Medulla oblongata (tissue), 1 donor: ENCODE data around the gene FNDC1.

Experiments used
- DNase-seq: peaks from one replicate; pipeline ENCODE4 v3.0.0-alpha.2; 2015; ENCODE audit errors: extremely low spot score

The FNDC1 gene

DNA sequence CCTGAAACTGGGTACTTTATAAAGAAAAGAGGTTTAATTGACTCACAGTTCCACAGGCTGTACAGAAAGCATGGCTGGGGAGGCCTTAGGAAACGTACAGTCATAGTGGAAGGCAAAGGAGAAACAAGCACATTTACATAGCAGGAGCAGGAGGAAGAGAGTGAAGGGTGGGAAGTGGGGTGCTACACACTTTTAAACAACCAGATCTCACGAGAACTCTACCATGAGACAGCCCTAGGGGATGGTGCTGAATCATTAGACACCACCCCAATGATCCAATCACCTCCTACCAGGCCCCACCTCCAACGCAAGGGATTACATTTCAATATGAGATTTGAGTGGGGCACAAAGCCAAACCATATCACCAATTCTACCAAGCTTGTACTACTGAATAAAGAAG lies 7.4 kb upstream of the FNDC1 start:
- no peak for DNase-seq

GRCh38 chr6:159163901-159164370 lies 5.3 kb upstream of the FNDC1 start:
- no peak for DNase-seq

DNA sequence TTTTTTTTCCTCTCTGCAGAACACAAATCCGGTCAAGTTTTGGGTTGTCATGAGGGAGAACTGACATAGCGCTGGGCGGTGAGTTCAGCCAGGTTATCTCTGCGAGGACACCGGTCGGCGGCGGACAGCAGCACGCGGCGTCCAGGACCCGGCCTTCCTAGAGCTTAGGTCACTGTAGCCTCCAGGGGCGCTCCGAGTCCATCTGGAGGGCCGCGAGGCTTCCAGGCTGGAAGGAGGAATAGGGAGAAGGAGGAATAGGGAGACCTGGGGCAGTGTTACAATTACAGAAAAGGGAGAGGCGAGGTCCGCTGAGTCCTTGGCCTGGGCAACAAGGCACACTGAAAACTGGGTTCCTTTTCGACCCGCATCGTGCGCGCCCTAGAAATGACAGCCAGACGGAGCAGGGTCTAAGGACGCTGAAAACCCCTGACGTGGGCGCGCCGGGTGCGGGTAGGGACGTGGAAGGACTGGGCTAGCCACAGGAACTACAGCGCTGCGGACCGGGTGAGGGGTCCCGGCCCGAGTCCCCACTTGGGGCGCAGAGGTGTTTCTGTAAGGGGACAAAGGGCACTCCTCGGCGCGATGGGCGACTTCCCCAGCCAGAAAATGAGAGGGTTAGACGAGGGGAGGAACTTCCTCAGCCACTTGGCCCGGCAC lies 536 bp upstream of the FNDC1 start:
- no peak for DNase-seq

DNA sequence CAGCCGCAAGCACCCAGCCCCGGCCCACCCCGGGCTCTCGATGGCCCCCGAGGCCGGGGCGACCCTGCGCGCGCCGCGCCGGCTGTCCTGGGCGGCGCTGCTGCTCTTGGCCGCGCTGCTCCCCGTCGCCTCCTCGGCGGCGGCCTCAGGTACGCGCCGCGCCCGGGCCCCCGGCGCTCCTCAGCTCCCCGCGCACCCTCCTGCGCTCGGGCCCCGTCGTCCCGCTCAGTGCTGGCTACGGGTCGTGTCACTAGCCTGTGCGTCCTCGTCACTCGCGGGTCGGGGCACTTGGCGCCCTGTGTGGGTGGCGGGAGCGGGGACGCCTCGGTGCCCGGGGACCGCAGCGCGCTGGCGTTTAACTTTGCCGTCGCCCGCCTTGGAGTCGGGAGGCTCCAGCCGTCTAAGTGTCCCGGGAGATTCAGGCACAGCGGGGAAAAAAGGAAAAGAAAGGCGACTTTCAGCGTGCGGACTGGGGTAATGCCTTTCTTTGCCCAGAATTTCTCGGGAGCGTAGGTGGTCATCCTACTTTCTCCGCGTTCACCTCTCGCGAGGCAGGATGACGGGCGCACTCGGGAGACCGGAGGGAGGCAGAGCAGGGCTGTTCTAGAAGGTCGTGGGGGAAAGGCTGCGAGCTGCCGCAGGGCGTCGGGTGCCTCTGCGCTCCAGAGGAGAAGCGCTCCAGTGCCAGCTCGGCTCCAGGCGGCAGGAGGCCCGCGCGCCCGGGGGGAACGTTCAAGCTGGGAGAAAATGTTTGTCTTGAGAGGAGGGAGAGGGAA lies 545 bp downstream of the FNDC1 start:
- DNase-seq = no peak

DNA sequence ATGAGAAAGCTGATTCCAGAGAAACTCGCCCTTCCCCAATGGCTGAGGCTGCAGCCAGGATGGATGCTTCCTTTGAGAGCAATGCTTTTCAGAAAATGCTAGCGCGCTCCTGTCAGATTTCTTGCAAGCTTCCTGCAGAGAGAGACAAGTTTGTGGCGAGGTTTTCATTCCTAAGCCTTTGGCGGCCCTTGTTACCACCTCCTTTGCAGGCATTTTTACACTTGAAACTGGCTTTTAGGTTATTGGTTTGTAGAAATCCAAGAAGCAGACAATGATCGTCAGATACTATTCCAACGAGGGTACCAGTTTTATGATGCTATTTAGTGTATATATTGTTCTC lies 1.1 kb downstream of the FNDC1 start:
- DNase-seq = no peak

- no peak for DNase-seq
These were observed 2.0 kb downstream of the FNDC1 start for GRCh38 chr6:159170999-159171712.

DNA sequence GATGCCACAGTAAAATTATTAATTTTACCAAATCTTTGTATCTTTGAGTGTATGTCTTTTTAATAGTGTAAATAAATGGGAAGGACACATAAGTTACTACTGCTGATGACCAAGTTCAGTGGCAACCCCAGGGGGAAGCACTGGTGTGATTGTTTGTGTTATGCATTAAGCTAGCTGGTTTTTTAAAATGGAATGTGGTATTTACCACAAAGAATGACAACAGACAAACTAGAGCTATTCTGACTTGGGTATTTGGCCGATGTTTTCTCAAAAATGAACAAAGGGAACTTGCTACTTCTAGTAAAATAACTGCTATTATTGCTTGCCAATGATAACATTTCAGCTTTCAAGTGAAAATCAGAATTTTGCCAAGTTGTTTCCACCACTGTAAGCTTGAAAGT lies 2.9 kb downstream of the FNDC1 start:
- DNase-seq = no peak

GRCh38 chr6:159174263-159174969 lies 5.2 kb downstream of the FNDC1 start:
- DNase-seq = peak; percentile 79

DNA sequence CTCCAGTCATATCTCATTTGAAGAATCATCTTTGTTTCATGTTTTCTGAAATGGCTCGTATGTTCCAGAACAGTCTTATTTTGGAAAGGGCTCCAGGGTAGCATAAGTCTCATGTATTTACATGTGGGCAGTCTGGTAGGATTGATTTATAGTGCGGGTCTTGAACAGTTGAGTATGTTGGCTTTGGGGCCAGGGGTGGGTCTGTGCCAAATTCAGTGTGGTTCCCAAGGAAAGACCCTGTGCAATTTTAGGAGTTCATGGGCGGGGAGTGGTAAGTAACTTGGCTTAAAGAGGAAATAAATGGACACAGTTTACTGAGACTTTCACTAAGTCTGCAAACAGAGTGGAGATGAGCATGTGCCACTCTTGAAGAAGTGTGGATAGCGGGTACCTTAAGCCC lies 7.7 kb downstream of the FNDC1 start:
- DNase-seq = no peak

GRCh38 chr6:159178847-159179246 lies 9.6 kb downstream of the FNDC1 start:
- no peak for DNase-seq

DNA sequence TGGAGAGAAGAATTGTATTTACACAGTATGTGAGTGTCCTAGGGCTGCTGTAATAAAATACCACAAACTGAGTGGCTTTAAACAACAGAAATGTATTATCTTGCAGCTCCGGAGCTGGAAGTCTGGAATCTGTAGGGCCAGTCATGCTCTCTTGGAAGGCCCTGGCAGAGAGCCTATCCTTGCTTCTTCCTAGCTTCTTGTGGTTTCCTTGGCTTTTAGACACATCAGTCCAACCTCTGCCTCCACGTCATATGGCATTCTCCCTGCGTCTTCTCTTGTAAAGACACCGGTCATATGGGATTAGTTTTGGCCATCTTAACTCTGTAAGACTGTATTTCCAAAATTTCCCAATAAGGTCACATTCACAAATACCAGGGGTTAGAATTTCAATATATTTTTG lies 10.8 kb downstream of the FNDC1 start:
- no peak for DNase-seq

DNA sequence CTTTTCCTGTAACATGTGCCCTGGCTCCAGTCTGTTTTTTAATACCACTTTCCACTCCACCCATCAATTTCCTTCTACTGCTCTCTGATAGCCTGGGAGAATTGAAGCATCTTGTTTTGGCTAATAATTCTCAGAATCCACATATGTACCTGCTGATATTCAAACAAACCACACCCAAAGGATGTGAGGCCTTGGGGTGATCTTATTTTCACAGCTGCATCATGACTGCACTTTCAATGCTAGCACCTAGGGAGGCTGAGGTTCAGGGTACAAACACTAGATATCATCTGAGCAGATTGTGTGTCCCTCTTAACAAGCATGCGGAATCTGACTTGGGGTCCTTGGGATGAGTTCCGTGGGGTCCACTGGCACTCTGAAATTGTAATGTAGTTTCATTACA lies 12.7 kb downstream of the FNDC1 start:
- no peak for DNase-seq

DNA sequence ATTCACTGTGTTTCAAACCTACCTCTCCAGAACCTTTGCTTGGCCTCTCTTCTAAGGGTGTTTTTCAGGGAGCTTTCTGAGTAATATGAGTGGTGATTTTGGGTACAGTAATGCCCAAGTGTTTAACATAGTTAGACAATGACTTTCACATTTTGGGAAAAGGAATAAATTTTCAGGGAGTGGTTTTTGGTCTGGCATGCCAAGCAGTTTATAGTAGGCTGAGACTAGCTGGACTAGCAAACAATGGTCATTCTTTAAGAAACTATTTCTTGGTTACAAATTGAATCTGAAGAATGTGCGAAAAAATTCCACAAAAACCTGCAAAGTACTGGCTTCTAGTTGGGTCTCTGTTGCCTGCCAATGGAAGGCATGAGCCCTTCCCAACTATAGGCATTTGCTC lies 15.4 kb downstream of the FNDC1 start:
- no peak for DNase-seq

GRCh38 chr6:159190460-159190859 lies 21.3 kb downstream of the FNDC1 start:
- DNase-seq = no peak

DNA sequence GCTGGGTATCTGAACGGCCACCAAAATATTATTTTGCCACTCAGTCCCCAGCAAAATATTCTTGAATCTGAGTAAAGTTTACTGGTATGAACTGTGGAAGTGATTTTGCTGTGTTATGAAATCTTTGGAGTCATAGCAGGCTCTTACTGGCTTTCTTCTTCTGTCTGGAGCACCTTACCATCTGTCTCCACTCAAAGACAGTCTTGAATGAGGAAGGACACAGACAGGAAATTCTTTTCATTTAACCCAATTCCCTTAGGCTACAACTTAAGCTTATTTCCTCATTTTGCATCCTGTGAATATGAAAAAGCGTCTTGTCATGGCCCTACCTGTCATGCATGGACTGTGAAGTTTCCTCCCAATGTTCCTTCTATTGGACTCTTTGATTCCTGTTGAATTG lies 24.7 kb downstream of the FNDC1 start:
- no peak for DNase-seq

DNA sequence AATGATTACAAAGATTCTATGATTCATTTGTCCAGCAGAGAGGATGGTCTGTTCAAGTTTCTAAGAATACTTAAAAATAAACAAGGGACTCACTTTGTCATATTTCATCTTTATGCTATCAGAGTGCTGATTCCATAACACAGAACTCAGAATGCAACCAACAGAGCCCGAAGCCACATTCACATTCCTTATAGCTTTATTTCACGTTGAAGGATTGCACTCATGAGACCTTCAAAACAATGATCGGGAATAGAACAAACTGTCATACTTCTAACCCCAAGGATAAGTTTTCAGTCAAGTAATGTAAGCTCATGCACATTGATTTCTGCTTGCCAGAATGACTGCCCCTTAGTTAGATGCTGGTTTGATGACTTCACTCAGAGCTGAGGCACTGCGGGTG lies 25.2 kb downstream of the FNDC1 start:
- no peak for DNase-seq

- DNase-seq = no peak
These were observed 27.3 kb downstream of the FNDC1 start for GRCh38 chr6:159196430-159196975.

GRCh38 chr6:159197251-159197650 lies 28.1 kb downstream of the FNDC1 start:
- DNase-seq = no peak

DNA sequence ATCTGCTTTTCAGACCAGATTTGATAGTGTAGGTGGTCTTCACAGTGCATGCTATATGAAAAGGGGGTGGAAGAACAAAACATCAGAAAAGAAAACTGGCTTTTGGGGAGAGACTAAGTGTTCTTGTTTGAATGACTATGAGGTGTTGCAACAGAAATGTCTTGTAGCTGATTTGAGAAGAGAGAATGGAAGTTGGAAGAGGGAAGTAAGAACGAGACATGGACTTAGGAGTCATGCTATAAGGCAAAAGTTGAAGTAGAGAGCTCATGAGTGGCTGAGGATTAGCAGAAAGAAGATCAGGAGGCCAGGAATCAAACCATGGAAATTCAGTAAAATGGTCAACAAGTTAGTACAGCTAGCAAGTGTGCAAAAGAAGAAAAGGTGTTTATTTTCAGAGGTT lies 32.1 kb downstream of the FNDC1 start:
- peak; percentile 51 for DNase-seq

DNA sequence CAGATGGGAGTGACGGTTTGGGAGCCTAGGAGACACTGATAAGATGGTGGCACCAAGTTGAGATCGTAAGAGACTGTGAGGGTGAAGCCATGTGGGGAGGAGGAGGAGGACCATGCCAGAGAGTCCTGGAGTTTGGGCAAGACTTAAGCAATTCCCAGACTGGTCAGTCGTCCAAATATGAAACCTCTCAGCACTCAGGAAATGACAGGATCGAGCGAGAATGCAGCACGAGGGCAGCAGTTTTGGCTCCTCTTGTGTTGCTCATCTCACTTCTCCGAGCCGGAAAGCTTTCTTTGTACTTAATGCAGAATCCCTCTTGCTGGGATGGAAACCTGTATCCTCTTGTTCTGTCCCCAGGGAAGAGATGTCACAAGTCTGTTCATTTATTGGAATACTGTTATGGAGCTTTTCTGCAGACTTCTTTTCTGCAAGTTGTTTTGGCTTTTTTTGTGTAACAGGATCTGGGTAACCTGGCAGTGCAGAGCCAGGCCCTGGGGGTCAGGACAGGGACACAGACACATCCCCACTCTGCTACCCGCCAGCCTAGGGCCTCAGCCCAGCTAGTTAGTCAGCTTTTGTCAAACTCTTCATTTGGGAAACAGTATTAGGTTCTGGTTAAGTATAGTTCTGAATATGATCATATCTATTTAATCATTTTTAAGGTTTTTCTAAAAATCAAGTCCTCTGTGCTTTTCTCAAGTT lies 34.3 kb downstream of the FNDC1 start:
- DNase-seq = no peak

DNA sequence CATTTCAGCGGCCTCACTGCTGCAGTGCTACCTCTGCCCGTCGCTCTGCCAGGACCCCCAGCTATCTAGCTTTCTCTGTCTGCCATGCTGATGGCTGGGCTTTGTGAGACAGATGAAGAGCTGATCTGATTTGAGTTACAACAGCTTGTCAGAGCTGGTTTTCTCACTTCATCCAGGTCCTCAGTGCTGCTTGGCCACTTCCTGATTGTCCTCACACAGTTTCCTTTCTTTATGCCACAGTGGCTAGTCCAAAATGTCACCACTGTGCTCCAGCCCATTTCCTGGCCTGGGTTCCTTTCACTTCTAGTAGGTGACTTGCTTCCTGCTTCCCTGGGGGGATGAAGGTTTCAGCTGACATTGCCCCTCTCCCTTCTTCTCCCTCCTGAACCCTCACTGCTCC lies 35.4 kb downstream of the FNDC1 start:
- no peak for DNase-seq
